GM12878 (cell line): ENCODE measurements around the gene GPLD1.

Experiments used
- BACH1 ChIP-seq: fragments of 450-650 bp; IDR thresholded peaks from 2 replicates; pipeline ENCODE4 v1.6.1; 2017; ENCODE audit warnings: mild to moderate bottlenecking, borderline replicate concordance
- CTCF ChIP-seq, 3 experiments: IDR thresholded peaks in 2 of 3; conservative IDR thresholded peaks in 1 of 3; 2 replicates each; pipeline ENCODE4 v1.5.1; 2011; ENCODE audit warnings: low read depth in 3 of 3, low read length in 3 of 3, mild to moderate bottlenecking in 3 of 3, control low read depth in 2 of 3, moderate library complexity in 2 of 3, inconsistent platforms in 1 of 3, mixed read lengths in 1 of 3; ENCODE audit not compliant: control insufficient read depth in 2 of 3, insufficient read depth in 1 of 3; ENCODE audit errors: extremely low read depth in 1 of 3
- FOXM1 ChIP-seq: IDR thresholded peaks from 2 replicates; pipeline ENCODE4 v1.6.1; 2012; ENCODE audit warnings: low read depth, mild to moderate bottlenecking, inconsistent platforms, low read length, moderate library complexity
- POLR2A ChIP-seq: IDR thresholded peaks from 2 replicates; pipeline ENCODE4 v1.6.1; 2011; ENCODE audit warnings: low read depth, mild to moderate bottlenecking, low read length
- ZNF384 ChIP-seq: IDR thresholded peaks from 2 replicates; pipeline ENCODE4 v1.6.1; 2012; ENCODE audit warnings: low read depth, mild to moderate bottlenecking, low read length, improper control_type of control experiment, borderline replicate concordance
- TF ChIP-seq, protein P1 (sequence below): fragments of 450-650 bp; IDR thresholded peaks from 2 replicates; pipeline ENCODE4 v1.6.1; 2018; ENCODE audit warnings: borderline replicate concordance, mild to moderate bottlenecking; ENCODE audit not compliant: partially characterized antibody
- TF ChIP-seq, protein P2 (sequence below): IDR thresholded peaks from 2 replicates; pipeline ENCODE4 v1.6.1; 2012; ENCODE audit warnings: mild to moderate bottlenecking, low read depth, low read length

GRCh38 chr6:24432611-24433010, 56.8 kb downstream of the GPLD1 start:
- TF ChIP-seq, protein P1, sequence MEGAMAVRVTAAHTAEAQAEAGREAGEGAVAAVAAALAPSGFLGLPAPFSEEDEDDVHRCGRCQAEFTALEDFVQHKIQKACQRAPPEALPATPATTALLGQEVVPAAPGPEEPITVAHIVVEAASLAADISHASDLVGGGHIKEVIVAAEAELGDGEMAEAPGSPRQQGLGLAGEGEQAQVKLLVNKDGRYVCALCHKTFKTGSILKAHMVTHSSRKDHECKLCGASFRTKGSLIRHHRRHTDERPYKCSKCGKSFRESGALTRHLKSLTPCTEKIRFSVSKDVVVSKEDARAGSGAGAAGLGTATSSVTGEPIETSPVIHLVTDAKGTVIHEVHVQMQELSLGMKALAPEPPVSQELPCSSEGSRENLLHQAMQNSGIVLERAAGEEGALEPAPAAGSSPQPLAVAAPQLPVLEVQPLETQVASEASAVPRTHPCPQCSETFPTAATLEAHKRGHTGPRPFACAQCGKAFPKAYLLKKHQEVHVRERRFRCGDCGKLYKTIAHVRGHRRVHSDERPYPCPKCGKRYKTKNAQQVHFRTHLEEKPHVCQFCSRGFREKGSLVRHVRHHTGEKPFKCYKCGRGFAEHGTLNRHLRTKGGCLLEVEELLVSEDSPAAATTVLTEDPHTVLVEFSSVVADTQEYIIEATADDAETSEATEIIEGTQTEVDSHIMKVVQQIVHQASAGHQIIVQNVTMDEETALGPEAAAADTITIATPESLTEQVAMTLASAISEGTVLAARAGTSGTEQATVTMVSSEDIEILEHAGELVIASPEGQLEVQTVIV: no peak
- TF ChIP-seq BACH1: no peak
- no peak for TF ChIP-seq CTCF (IDR thresholded peaks at IDR 0.05 in 2 of 3, conservative IDR thresholded peaks at IDR 0.05 in 1 of 3; ENCODE audit: control insufficient read depth in 2 of 3, extremely low read depth in 1 of 3, insufficient read depth in 1 of 3, low read depth in 3 of 3, low read length in 3 of 3)
- TF ChIP-seq FOXM1: no peak
- TF ChIP-seq POLR2A: no peak
- TF ChIP-seq, protein P2, sequence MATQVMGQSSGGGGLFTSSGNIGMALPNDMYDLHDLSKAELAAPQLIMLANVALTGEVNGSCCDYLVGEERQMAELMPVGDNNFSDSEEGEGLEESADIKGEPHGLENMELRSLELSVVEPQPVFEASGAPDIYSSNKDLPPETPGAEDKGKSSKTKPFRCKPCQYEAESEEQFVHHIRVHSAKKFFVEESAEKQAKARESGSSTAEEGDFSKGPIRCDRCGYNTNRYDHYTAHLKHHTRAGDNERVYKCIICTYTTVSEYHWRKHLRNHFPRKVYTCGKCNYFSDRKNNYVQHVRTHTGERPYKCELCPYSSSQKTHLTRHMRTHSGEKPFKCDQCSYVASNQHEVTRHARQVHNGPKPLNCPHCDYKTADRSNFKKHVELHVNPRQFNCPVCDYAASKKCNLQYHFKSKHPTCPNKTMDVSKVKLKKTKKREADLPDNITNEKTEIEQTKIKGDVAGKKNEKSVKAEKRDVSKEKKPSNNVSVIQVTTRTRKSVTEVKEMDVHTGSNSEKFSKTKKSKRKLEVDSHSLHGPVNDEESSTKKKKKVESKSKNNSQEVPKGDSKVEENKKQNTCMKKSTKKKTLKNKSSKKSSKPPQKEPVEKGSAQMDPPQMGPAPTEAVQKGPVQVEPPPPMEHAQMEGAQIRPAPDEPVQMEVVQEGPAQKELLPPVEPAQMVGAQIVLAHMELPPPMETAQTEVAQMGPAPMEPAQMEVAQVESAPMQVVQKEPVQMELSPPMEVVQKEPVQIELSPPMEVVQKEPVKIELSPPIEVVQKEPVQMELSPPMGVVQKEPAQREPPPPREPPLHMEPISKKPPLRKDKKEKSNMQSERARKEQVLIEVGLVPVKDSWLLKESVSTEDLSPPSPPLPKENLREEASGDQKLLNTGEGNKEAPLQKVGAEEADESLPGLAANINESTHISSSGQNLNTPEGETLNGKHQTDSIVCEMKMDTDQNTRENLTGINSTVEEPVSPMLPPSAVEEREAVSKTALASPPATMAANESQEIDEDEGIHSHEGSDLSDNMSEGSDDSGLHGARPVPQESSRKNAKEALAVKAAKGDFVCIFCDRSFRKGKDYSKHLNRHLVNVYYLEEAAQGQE: no peak
- TF ChIP-seq ZNF384: no peak
